Loucy (cell line): ENCODE data around the gene EIF3A.

Experiments used
- H2AFZ ChIP-seq: fragments of 200-600 bp; sonication (generic); 2 replicates; pipeline ENCODE4 v1.6.0; 2016; ENCODE audit warnings: antibody characterized with exemption, mild to moderate bottlenecking, low read length, moderate library complexity
- H3F3A ChIP-seq: fragments of 200-600 bp; 2 replicates; pipeline ENCODE4 v1.6.0; 2016; ENCODE audit warnings: antibody characterized with exemption, low read depth, mild to moderate bottlenecking
- H3K27me3 ChIP-seq: fragments of 200-600 bp; sonication (generic); 2 replicates; pipeline ENCODE4 v1.6.1; 2014; ENCODE audit warnings: low read length, mild to moderate bottlenecking; ENCODE audit not compliant: insufficient read depth, poor library complexity, severe bottlenecking
- H3K36me3 ChIP-seq: fragments of 200-600 bp; sonication (generic); 2 replicates; pipeline ENCODE4 v1.6.1; 2016; ENCODE audit warnings: low read length; ENCODE audit not compliant: insufficient read depth
- H3K4me1 ChIP-seq: fragments of 200-600 bp; sonication (generic); 2 replicates; pipeline ENCODE4 v1.5.1; 2014; ENCODE audit warnings: low read length, mild to moderate bottlenecking; ENCODE audit not compliant: insufficient read depth, poor library complexity, severe bottlenecking
- H3K4me2 ChIP-seq: fragments of 200-600 bp; sonication (generic); 2 replicates; pipeline ENCODE4 v1.6.0; 2014; ENCODE audit warnings: antibody characterized with exemption, low read length, low read depth, mild to moderate bottlenecking; ENCODE audit not compliant: poor library complexity, severe bottlenecking
- H3K4me3 ChIP-seq: fragments of 200-600 bp; sonication (generic); 2 replicates; pipeline ENCODE4 v1.5.1; 2014; ENCODE audit warnings: low read length, mild to moderate bottlenecking, mixed read lengths; ENCODE audit not compliant: poor library complexity, severe bottlenecking
- H3K79me2 ChIP-seq: fragments of 200-600 bp; sonication (generic); 2 replicates; pipeline ENCODE4 v1.6.1; 2014; ENCODE audit warnings: low read length; ENCODE audit not compliant: insufficient read depth
- H3K9ac ChIP-seq: fragments of 200-600 bp; sonication (generic); 2 replicates; pipeline ENCODE4 v1.6.0; 2014; ENCODE audit warnings: mild to moderate bottlenecking, low read depth, low read length, moderate library complexity; ENCODE audit not compliant: poor library complexity, severe bottlenecking
- H3K9me2 ChIP-seq: fragments of 200-600 bp; sonication (generic); replicated peaks from 2 replicates; pipeline ENCODE4 v1.6.1; 2016; ENCODE audit warnings: low read depth, low read length, mixed read lengths
- H3K9me3 ChIP-seq: fragments of 200-600 bp; sonication (generic); 2 replicates; pipeline ENCODE4 v1.6.1; 2014; ENCODE audit warnings: mild to moderate bottlenecking, antibody characterized with exemption, low read length, low read depth; ENCODE audit not compliant: insufficient read depth
- H4K20me1 ChIP-seq: fragments of 200-600 bp; sonication (generic); 2 replicates; pipeline ENCODE4 v1.6.0; 2014; ENCODE audit warnings: antibody characterized with exemption, low read length, mild to moderate bottlenecking; ENCODE audit not compliant: insufficient read depth, poor library complexity, severe bottlenecking
- CTCF ChIP-seq: fragments of 200-600 bp; sonication (generic); conservative IDR thresholded peaks from 2 replicates; pipeline ENCODE4 v1.5.1; 2014; ENCODE audit warnings: mild to moderate bottlenecking, antibody characterized with exemption, low read length
- EZH2phosphoT487 ChIP-seq: fragments of 200-600 bp; IDR thresholded peaks from 2 replicates; pipeline ENCODE4 v1.6.1; 2018; ENCODE audit warnings: antibody characterized with exemption, mild to moderate bottlenecking, moderate library complexity, borderline replicate concordance

Gene EIF3A

DNA sequence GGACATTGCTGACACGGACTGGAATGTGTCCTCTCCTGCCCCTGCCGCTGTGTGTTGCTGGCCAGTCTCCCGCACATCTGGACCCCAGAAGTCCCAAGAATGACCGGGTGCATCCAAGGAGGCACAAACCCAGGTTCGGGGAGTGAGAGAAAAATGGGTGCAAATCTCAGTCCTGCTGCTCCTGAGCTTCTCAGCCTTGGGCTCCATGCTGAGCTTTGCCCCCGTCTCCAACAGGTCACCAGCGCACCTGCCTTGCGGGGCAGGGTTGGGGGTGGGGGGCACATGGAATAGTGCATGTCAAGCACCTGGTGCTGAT is 57.1 kb downstream of the EIF3A start:
- H3K36me3 ChIP-seq, result no peaks in the 10 kb centered on the region
- TF ChIP-seq EZH2phosphoT487, result no peak
- TF ChIP-seq CTCF, result no peak
- no peak overlapping the region for H2AFZ ChIP-seq
- H3K9me2 ChIP-seq, result no peaks in the 10 kb centered on the region
- H3F3A ChIP-seq, result no peaks in the 10 kb centered on the region
- H3K9ac ChIP-seq, result no peak overlapping the region
- no peaks in the 10 kb centered on the region for H3K79me2 ChIP-seq
- no peaks in the 10 kb centered on the region for H4K20me1 ChIP-seq
- no peak overlapping the region for H3K4me3 ChIP-seq
- H3K4me2 ChIP-seq, result no peak overlapping the region
- no peaks in the 10 kb centered on the region for H3K27me3 ChIP-seq
- no peaks in the 10 kb centered on the region for H3K9me3 ChIP-seq
- H3K4me1 ChIP-seq, result no peaks in the 10 kb centered on the region

DNA sequence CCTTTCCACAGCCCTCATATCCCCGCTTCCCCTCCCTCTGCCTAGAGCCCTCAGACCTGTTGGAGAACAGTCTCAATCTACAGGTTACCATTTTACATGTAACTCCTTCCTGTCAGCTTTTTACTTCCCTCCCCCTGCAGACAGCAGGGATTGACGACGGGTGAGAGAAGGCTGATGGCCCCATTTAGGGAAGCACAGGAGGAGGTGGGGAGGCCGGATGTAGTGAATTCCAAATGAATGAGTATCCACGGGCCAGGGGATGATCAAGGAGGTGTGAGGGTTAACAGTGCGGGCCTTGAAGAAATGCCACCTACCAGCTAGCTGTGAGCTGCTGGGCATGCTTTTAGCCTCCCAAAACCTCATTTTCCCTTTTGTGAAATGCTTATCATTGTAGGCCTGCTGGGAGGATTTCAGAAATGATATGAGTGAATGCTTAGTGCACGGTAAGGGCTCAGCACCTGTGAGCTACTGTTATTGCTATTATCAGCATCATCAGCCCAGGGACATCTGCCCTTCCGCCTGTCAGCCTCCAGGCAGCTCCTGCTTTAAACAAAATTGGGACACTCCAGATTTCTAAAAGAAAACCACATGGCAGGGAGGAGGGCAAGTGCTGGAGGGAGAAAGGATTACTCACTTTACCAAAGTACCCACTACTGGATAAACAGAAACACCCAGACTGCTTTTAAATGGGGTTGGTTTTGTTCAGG is 57.6 kb downstream of the EIF3A start:
- Histone ChIP-seq H3K36me3 (no peaks in the 10 kb centered on the region), H3K9ac (no peak overlapping the region), H3K4me3 (no peak overlapping the region), H3K4me2 (no peak overlapping the region), H3K79me2 (no peaks in the 10 kb centered on the region), H3K4me1 (no peaks in the 10 kb centered on the region), H3K9me3 (no peaks in the 10 kb centered on the region), H3F3A (no peaks in the 10 kb centered on the region), H3K27me3 (no peaks in the 10 kb centered on the region), H3K9me2 (no peaks in the 10 kb centered on the region), H4K20me1 (no peaks in the 10 kb centered on the region), H2AFZ (no peak overlapping the region)
- TF ChIP-seq EZH2phosphoT487 (no peak), CTCF (no peak)

GRCh38 chr10:119020627-119020946 is 60.0 kb downstream of the EIF3A start:
- H3K4me1 ChIP-seq, result no peaks in the 10 kb centered on the region
- no peaks in the 10 kb centered on the region for H3K9me2 ChIP-seq
- H3K36me3 ChIP-seq, result no peaks in the 10 kb centered on the region
- H3K27me3 ChIP-seq, result no peaks in the 10 kb centered on the region
- no peak overlapping the region for H3K9ac ChIP-seq
- H3K4me3 ChIP-seq, result no peak overlapping the region
- TF ChIP-seq CTCF, result no peak
- no peak for TF ChIP-seq EZH2phosphoT487
- no peaks in the 10 kb centered on the region for H3F3A ChIP-seq
- H3K4me2 ChIP-seq, result no peak overlapping the region
- no peaks in the 10 kb centered on the region for H3K79me2 ChIP-seq
- H2AFZ ChIP-seq, result no peak overlapping the region
- H3K9me3 ChIP-seq, result no peaks in the 10 kb centered on the region
- no peaks in the 10 kb centered on the region for H4K20me1 ChIP-seq
